ENCODE results near the gene GAS6. TPM values are rescaled to one million over a fixed set of nuclear protein-coding genes. Genes with fewer than 3 reads are reported as not detected.

GAS6 gene
- total and polyA plus RNA-seq, 2 donors (not counting 3 experiments of a cell fraction or from before 2014, with no cell fraction given), result 69.2 to 109 TPM

- CTCF ChIA-PET, result interaction anchor here (1.2 kb wide), 1 partner anchor 60 kb away, joined by 4 read pairs; no protein-coding TSS in a partner anchor
Observed at GRCh38 chr13:113843864-113844556, 19.9 kb downstream of the GAS6 start.

GRCh38 chr13:113843063-113843654 is 20.7 kb downstream of the GAS6 start:
- ChIA-PET CTCF (interaction anchor here (1.2 kb wide), 1 partner anchor 61 kb away, joined by 4 read pairs; no protein-coding TSS in a partner anchor), POLR2A (no interaction called here)
- no peak for TF ChIP-seq MAX (IDR thresholded peaks at IDR 0.05; ENCODE audit: insufficient read depth, insufficient read length)
- no peak overlapping the region for H3K27ac ChIP-seq (ENCODE audit: insufficient read depth, low read depth, low read length)
- FAIRE-seq, result no peak
- H3K9me1 ChIP-seq (replicated peaks; ENCODE audit: control insufficient read depth, extremely low read depth, insufficient read depth, low read length), result no peaks in the 10 kb centered on the region
- no peaks in the 10 kb centered on the region for H4K20me1 ChIP-seq (replicated peaks; ENCODE audit: control insufficient read depth, extremely low read depth, insufficient read depth, low read length)
- no peaks in the 10 kb centered on the region for H3K79me2 ChIP-seq (ENCODE audit: control insufficient read depth, insufficient read depth, low read length)
- H3K4me1 ChIP-seq (ENCODE audit: control insufficient read depth, extremely low read depth, insufficient read depth, low read length), result no peaks in the 10 kb centered on the region
- dilution Hi-C loops (cut with MboI; ENCODE audit: extremely low pct_ligation_motif_present, low sequenced_read_pairs), result no loop called here
- DNase-seq (ENCODE audit: low read depth, low spot score), result no peak
- H3K4me3 ChIP-seq (replicated peaks in 1 of 3; ENCODE audit: insufficient read depth in 1 of 3, low read depth in 1 of 3, low read length in 3 of 3), result no peak overlapping the region
- no peaks in the 10 kb centered on the region for H3K9me3 ChIP-seq (replicated peaks; ENCODE audit: control insufficient read depth, insufficient read depth, low read length)
- BruUV-seq (replicated peaks), result no TSS peak
- H3K27me3 ChIP-seq (ENCODE audit: control insufficient read depth in 2 of 2, insufficient read depth in 2 of 2, low read length in 2 of 2), result no peaks in the 10 kb centered on the region
- no peak overlapping the region for H3K9ac ChIP-seq (replicated peaks; ENCODE audit: extremely low read depth, insufficient read depth, low read length)
- H3K36me3 ChIP-seq (ENCODE audit: control insufficient read depth in 2 of 2, extremely low read depth in 1 of 2, insufficient read depth in 2 of 2, low read length in 2 of 2), result peaks cover 0 to 11% of the 10 kb centered on the region in 2 experiments
- no peak overlapping the region for H2AFZ ChIP-seq (ENCODE audit: low read depth, low read length)
- intact Hi-C loops (cut with micrococcal nuclease), result no loop called here
- H3K4me2 ChIP-seq (ENCODE audit: insufficient read depth, low read length), result no peak overlapping the region

More at GRCh38 chr13:113843864-113844556, 19.9 kb downstream of the GAS6 start:
- Histone ChIP-seq H3K4me1 (ENCODE audit: control insufficient read depth, extremely low read depth, insufficient read depth, low read length) (no peaks in the 10 kb centered on the region), H3K4me2 (ENCODE audit: insufficient read depth, low read length) (no peak overlapping the region), H3K27ac (ENCODE audit: insufficient read depth, low read depth, low read length) (no peak overlapping the region), H3K36me3 (ENCODE audit: control insufficient read depth in 2 of 2, extremely low read depth in 1 of 2, insufficient read depth in 2 of 2, low read length in 2 of 2) (peaks cover 0 to 11% of the 10 kb centered on the region in 2 experiments), H3K9me3 (replicated peaks; ENCODE audit: control insufficient read depth, insufficient read depth, low read length) (no peaks in the 10 kb centered on the region), H3K9me1 (replicated peaks; ENCODE audit: control insufficient read depth, extremely low read depth, insufficient read depth, low read length) (no peaks in the 10 kb centered on the region), H3K9ac (replicated peaks; ENCODE audit: extremely low read depth, insufficient read depth, low read length) (no peak overlapping the region), H3K4me3 (replicated peaks in 1 of 3; ENCODE audit: insufficient read depth in 1 of 3, low read depth in 1 of 3, low read length in 3 of 3) (no peak overlapping the region), H2AFZ (ENCODE audit: low read depth, low read length) (no peak overlapping the region), H4K20me1 (replicated peaks; ENCODE audit: control insufficient read depth, extremely low read depth, insufficient read depth, low read length) (no peaks in the 10 kb centered on the region), H3K27me3 (ENCODE audit: control insufficient read depth in 2 of 2, insufficient read depth in 2 of 2, low read length in 2 of 2) (no peaks in the 10 kb centered on the region), H3K79me2 (ENCODE audit: control insufficient read depth, insufficient read depth, low read length) (no peaks in the 10 kb centered on the region)
- no peak for FAIRE-seq
- no peak for DNase-seq (ENCODE audit: low read depth, low spot score)
- no TSS peak for BruUV-seq (replicated peaks)
- dilution Hi-C loops (cut with MboI; ENCODE audit: extremely low pct_ligation_motif_present, low sequenced_read_pairs), result no loop called here
- POLR2A ChIA-PET, result no interaction called here
- TF ChIP-seq POLR2AphosphoS5 (IDR thresholded peaks at IDR 0.05; ENCODE audit: insufficient read depth, low read depth, low read length), result no peak
- no peak for TF ChIP-seq JUN (IDR thresholded peaks at IDR 0.05; ENCODE audit: borderline replicate concordance, insufficient read depth, insufficient read length, low read depth)
- TF ChIP-seq EZH2 (IDR thresholded peaks at IDR 0.05; ENCODE audit: borderline replicate concordance, low read depth, low read length, severe bottlenecking), result no peak
- TF ChIP-seq GATA2 (IDR thresholded peaks at IDR 0.05; ENCODE audit: insufficient read depth, insufficient read length, low read depth, low read length), result no peak
- intact Hi-C loops (cut with micrococcal nuclease), result no loop called here

Measured in endothelial cell of umbilical vein (primary cell).